Measurements from ENCODE around the gene GINS1. TPM values are rescaled to one million over a fixed set of nuclear protein-coding genes. Genes with fewer than 3 reads are reported as not detected.

GINS1 gene
- total and polyA plus RNA-seq, 2 of the 8 experiments (the other 6 are each of a cell fraction or from before 2014, with no cell fraction given) = 44.7 to 68.4 TPM

DNA sequence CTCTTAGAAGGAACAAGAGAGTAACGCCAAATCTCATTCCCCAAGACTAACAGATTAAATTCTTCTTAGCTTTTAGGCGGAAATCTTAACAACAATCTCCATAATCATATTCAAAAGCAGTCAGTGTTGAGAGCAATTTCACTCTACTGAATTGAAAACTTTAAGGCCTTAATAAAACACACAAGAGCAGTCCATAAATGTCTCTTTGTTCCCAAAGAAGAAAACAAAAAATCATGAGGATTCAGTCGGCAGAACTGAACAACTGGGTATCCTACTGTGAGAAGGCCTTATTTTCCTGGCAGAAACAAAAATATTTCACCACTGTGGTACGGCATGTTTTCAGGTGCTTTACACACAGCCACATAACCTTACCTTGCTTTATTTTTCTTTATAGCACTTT, 31.2 kb upstream of the GINS1 start:
- Histone ChIP-seq H3K27me3 (replicated peaks in 1 of 4; ENCODE audit: control insufficient read depth in 3 of 4, extremely low read depth in 1 of 4, insufficient read depth in 3 of 4, low read length in 3 of 4) (no peaks in the 10 kb centered on the region), H4K5ac (ENCODE audit: insufficient read length, low read depth, low read length) (no peak overlapping the region), H4K8ac (ENCODE audit: extremely low read depth, insufficient read depth, low read length) (no peak overlapping the region), H3K79me1 (ENCODE audit: low read depth, low read length) (peaks cover 25% of the 10 kb centered on the region), H3K4me3 (ENCODE audit: extremely low read depth in 1 of 4, insufficient read depth in 2 of 4, low read depth in 3 of 4, low read length in 4 of 4) (no peak overlapping the region), H3K9me3 (ENCODE audit: insufficient read depth in 2 of 2, low read depth in 1 of 2, low read length in 1 of 2) (no peaks in the 10 kb centered on the region), H3K4me2 (ENCODE audit: insufficient read depth in 1 of 2, low read depth in 2 of 2, low read length in 2 of 2) (no peak overlapping the region), H2BK12ac (ENCODE audit: low read depth, low read length) (no peak overlapping the region), H3K4me1 (replicated peaks in 1 of 4; ENCODE audit: control insufficient read depth in 3 of 4, insufficient read depth in 4 of 4, low read length in 3 of 4) (no peaks in the 10 kb centered on the region), H2AK5ac (ENCODE audit: low read depth, low read length) (no peak overlapping the region), H3K36me3 (ENCODE audit: control insufficient read depth in 2 of 4, insufficient read depth in 4 of 4, low read length in 3 of 4) (no peaks in the 10 kb centered on the region; a peak in 1 of 8 replicates), H2AFZ (ENCODE audit: low read length) (no peak overlapping the region), H3K27ac (ENCODE audit: low read depth, low read length) (no peak overlapping the region), H3K9ac (replicated peaks in 1 of 4; ENCODE audit: extremely low read depth in 1 of 4, low read depth in 3 of 4, low read length in 3 of 4) (no peak overlapping the region), H3K23ac (ENCODE audit: insufficient read length) (no peak overlapping the region), H3K4ac (replicated peaks; ENCODE audit: insufficient read length, low read depth, low read length) (no peak overlapping the region), H4K91ac (replicated peaks; ENCODE audit: insufficient read length, low read length) (no peak overlapping the region), H2BK120ac (replicated peaks; ENCODE audit: low read depth, low read length) (no peak overlapping the region), H2BK5ac (ENCODE audit: low read depth, low read length) (no peak overlapping the region), H3K14ac (ENCODE audit: insufficient read length) (no peak overlapping the region), H3K18ac (ENCODE audit: extremely low read depth, low read length) (no peak overlapping the region), H3K79me2 (ENCODE audit: control insufficient read depth in 1 of 2, insufficient read depth in 2 of 2, low read length in 2 of 2) (peaks cover 11 to 82% of the 10 kb centered on the region in 2 experiments; a peak in 3 of 4 replicates), H2BK15ac (ENCODE audit: low read length) (no peak overlapping the region), H3K23me2 (ENCODE audit: low read depth, low read length) (no peaks in the 10 kb centered on the region), H4K20me1 (replicated peaks in 1 of 2; ENCODE audit: control insufficient read depth in 1 of 2, insufficient read depth in 2 of 2, low read length in 2 of 2) (peaks cover 2 to 18% of the 10 kb centered on the region in 2 experiments), H2BK20ac (ENCODE audit: low read length) (no peak overlapping the region), H3K56ac (replicated peaks; ENCODE audit: insufficient read length, low read depth, low read length) (no peak overlapping the region)
- 89% methylated on average over 4 of the region's 4 CpGs; no CpG with 5 or more reads in 1 of the 2 experiments for WGBS, 2 experiments (ENCODE audit: extremely low coverage in 1 of 2, insufficient coverage in 1 of 2, insufficient read length in 1 of 2, insufficient replicate concordance in 2 of 2, low coverage in 1 of 2, low lambda C conversion rate in 2 of 2, missing lambda C conversion rate in 1 of 2)
- no peak for FAIRE-seq
- CTCF ChIA-PET (ENCODE audit: partially characterized antibody) = no interaction called here
- DNase-seq (ENCODE audit: low read depth in 1 of 2, low spot score in 2 of 2) = no peak
- POLR2A ChIA-PET (ENCODE audit: partially characterized antibody) = interaction anchor here (2.2 kb wide), 1 partner anchor 19 kb away, joined by 7 read pairs; no protein-coding TSS in a partner anchor
- TF ChIP-seq POLR2AphosphoS5 (IDR thresholded peaks at IDR 0.05; ENCODE audit: low read depth, low read length) (no peak), HDAC6 (IDR thresholded peaks at IDR 0.05; ENCODE audit: low read depth, low read length) (no peak), RXRA (IDR thresholded peaks at IDR 0.05; ENCODE audit: insufficient read depth, low read depth, low read length) (no peak), ZNF274 (IDR thresholded peaks at IDR 0.05; ENCODE audit: borderline replicate concordance, extremely low read depth, low read length) (no peak), NRF1 (IDR thresholded peaks at IDR 0.05; ENCODE audit: low read depth, low read length) (no peak), SAP30 (IDR thresholded peaks at IDR 0.05; ENCODE audit: insufficient read depth, insufficient replicate concordance, low read length) (no peak), SRF (IDR thresholded peaks at IDR 0.05; ENCODE audit: low read depth, low read length) (no peak), CBX8 (IDR thresholded peaks at IDR 0.05; ENCODE audit: borderline replicate concordance, low read depth, low read length) (no peak), TAF7 (optimal IDR thresholded peaks at IDR 0.05; ENCODE audit: borderline replicate concordance, low read depth, low read length) (no peak), KDM5A (IDR thresholded peaks at IDR 0.05; ENCODE audit: low read length) (no peak), HDAC2 (IDR thresholded peaks at IDR 0.05; ENCODE audit: borderline replicate concordance in 1 of 2, low read depth in 2 of 2, low read length in 2 of 2) (no peak), CTBP2 (IDR thresholded peaks at IDR 0.05; ENCODE audit: borderline replicate concordance, insufficient read depth, insufficient read length, low read length) (no peak), CHD2 (IDR thresholded peaks at IDR 0.05; ENCODE audit: low read length) (no peak), RFX5 (IDR thresholded peaks at IDR 0.05; ENCODE audit: borderline replicate concordance, low read depth, low read length) (no peak), BACH1 (IDR thresholded peaks at IDR 0.05; ENCODE audit: low read length) (no peak)

Data from H1 (cell line).